Right lobe of liver (tissue), 6 donors: ENCODE results near the gene UBLCP1. TPM values are rescaled to one million over a fixed set of nuclear protein-coding genes. Genes with fewer than 3 reads are reported as not detected.
A peak's percentile ranks its signal among the peaks of the same experiment; 100 is the strongest.

Source experiments
- ATAC-seq, 4 donors: fragments of 200-7000 bp; cut with Tn5 transposase; one replicate each; pipeline ENCODE4 v1.9.1; 2020; ENCODE audit warnings: mild to moderate bottlenecking in 4 of 4, moderate library complexity in 4 of 4
- DNase-seq, 3 donors: peaks; one replicate each; pipeline ENCODE4 v3.0.0-alpha.2; 2020
- H3K27ac ChIP-seq, 3 donors: fragments of 200-600 bp; one replicate each; pipeline ENCODE4 v1.8.0; 2022
- H3K27me3 ChIP-seq, 2 donors: fragments of 200-600 bp; one replicate each; pipeline ENCODE4 v1.8.0; 2022
- H3K36me3 ChIP-seq, 4 donors: fragments of 200-600 bp; sonication (generic) in 1 of 4; one replicate each; pipeline versions ENCODE4 v1.5.1 to v1.8.0; 2017 to 2022; ENCODE audit warnings: control low read depth in 1 of 4
- H3K4me1 ChIP-seq, 4 donors: fragments of 200-600 bp; sonication (generic) in 1 of 4; one replicate each; pipeline versions ENCODE4 v1.5.1 to v1.8.0; 2017 to 2022; ENCODE audit warnings: control low read depth in 1 of 4
- H3K4me3 ChIP-seq, 3 donors: fragments of 200-600 bp; one replicate each; pipeline ENCODE4 v1.8.0; 2022
- H3K9me3 ChIP-seq, 4 donors: fragments of 200-600 bp; sonication (generic) in 1 of 4; one replicate each; pipeline versions ENCODE4 v1.5.1 to v1.8.0; 2017 to 2022; ENCODE audit warnings: control low read depth in 1 of 4
- CTCF ChIP-seq, 4 donors: fragments of 200-600 bp in 3 of 4; fragments of 450-650 bp in 1 of 4; IDR thresholded peaks; one replicate each; pipeline versions ENCODE4 v1.5.1 to v1.8.0; 2016 to 2022; ENCODE audit warnings: antibody characterized with exemption in 4 of 4, mild to moderate bottlenecking in 2 of 4
- POLR2A ChIP-seq: fragments of 450-650 bp; IDR thresholded peaks from one replicate; pipeline ENCODE4 v1.6.1; 2017; ENCODE audit warnings: antibody characterized with exemption, mild to moderate bottlenecking
- WGBS: methylation state at CpG from one replicate; pipeline ENCODE4 v1.1.6; 2018; ENCODE audit warnings: low coverage, low lambda C conversion rate; ENCODE audit not compliant: insufficient coverage; ENCODE audit errors: missing lambda C conversion rate; 5-methylcytosine and 5-hydroxymethylcytosine counted together
- intact Hi-C, 2 donors: fragments of 100-400 bp; cut with DNase I; formaldehyde crosslinking; loops; one replicate each; pipeline versions ENCODE4 v1.11.2 to v1.14.1; 2022
- total RNA-seq, 6 experiments: library from RNA; depleted of rRNA in 2 of 6; stranded (reverse); fragments of >200 nt in 2 of 6; fragmentation: NEBNext Ultra II Directional in 3 of 6; extraction: Animal tissue kit (Norgen Biotek cat#: 25700) in 3 of 6; gene quantifications; one replicate each; pipeline versions ENCODE4 v1.1.0 to v1.2.4, GENCODE V29; 2016 to 2023
- donor health status: DM: no; HTN: yes; CAD: no.
- donor health status: DM: no; HTN: no; CAD: no.
- donor health status: DM: no; HTN: no; CAD: no.
- donor health status: DM: no; HTN: yes; CAD: no.
- donor health status: DM: no; HTN: yes; CAD: no.

The UBLCP1 gene
- total RNA-seq, 6 experiments from 2014 or later: 5.5 to 13.8 (median 8.1) TPM

GRCh38 chr5:159324986-159325385 lies 61.9 kb downstream of the UBLCP1 start:
- Histone ChIP-seq H3K36me3 (no peaks in the 10 kb centered on the region), H3K4me1 (no peaks in the 10 kb centered on the region), H3K9me3 (no peaks in the 10 kb centered on the region), H3K4me3 (no peak overlapping the region), H3K27me3 (no peaks in the 10 kb centered on the region), H3K27ac (no peak overlapping the region)
- 61% methylated on average over 4 of the region's 4 CpGs for WGBS
- ATAC-seq: no peak
- intact Hi-C loops: no loop called here
- no peak for DNase-seq
- no peak for TF ChIP-seq CTCF (IDR thresholded peaks at IDR 0.05)
- no peak for TF ChIP-seq POLR2A

- ATAC-seq (no peak), DNase-seq (no peak)
- TF ChIP-seq POLR2A: no peak
- TF ChIP-seq CTCF (IDR thresholded peaks at IDR 0.05): no peak
- no peak within 1 kb of the TSS for H3K27ac ChIP-seq
- H3K27me3 ChIP-seq: no peaks in the 10 kb centered on the region
- H3K4me1 ChIP-seq: peaks cover 0 to 7% (median 0%) of the 10 kb centered on the region in 4 donors
- WGBS: 28% methylated on average over 4 of the region's 4 CpGs
- H3K4me3 ChIP-seq: peak within 1 kb of the TSS in 1 of 3 donors; percentile 35
- H3K9me3 ChIP-seq: no peaks in the 10 kb centered on the region
- intact Hi-C loops: no loop called here
- no peaks in the 10 kb centered on the region for H3K36me3 ChIP-seq
These were observed 67.2 kb downstream of the UBLCP1 start, which contains the start of gene IL12B for GRCh38 chr5:159330131-159330800. Gene IL12B (minus strand): TSS chr5:159330487. CDS start chr5:159326782, 3,705 bp downstream.

- intact Hi-C loops: no loop called here
- H3K27ac ChIP-seq: no peak overlapping the region
- peaks cover 0 to 7% (median 0%) of the 10 kb centered on the region in 4 donors for H3K4me1 ChIP-seq
- DNase-seq (peak; percentile 57 to 74 (median 59)), ATAC-seq (peak; percentile 75 to 90 (median 84))
- H3K9me3 ChIP-seq: no peaks in the 10 kb centered on the region
- TF ChIP-seq CTCF (IDR thresholded peaks at IDR 0.05) (peak; percentile 45 to 54 (median 47)), POLR2A (no peak)
- H3K27me3 ChIP-seq: no peaks in the 10 kb centered on the region
- peak overlapping the region in 1 of 3 donors; percentile 35 for H3K4me3 ChIP-seq
- WGBS: 23% methylated on average over 10 of the region's 50 CpGs
- H3K36me3 ChIP-seq: no peaks in the 10 kb centered on the region
These were observed 68.2 kb downstream of the UBLCP1 start for GRCh38 chr5:159331093-159331973.

GRCh38 chr5:159332800-159333544 lies 69.9 kb downstream of the UBLCP1 start:
- H3K27ac ChIP-seq: no peak overlapping the region
- no peaks in the 10 kb centered on the region for H3K9me3 ChIP-seq
- ATAC-seq (no peak), DNase-seq (no peak)
- no peaks in the 10 kb centered on the region for H3K27me3 ChIP-seq
- intact Hi-C loops: no loop called here
- TF ChIP-seq CTCF (IDR thresholded peaks at IDR 0.05): no peak
- TF ChIP-seq POLR2A: no peak
- no peak overlapping the region for H3K4me3 ChIP-seq
- no peaks in the 10 kb centered on the region for H3K36me3 ChIP-seq
- peaks cover 0 to 7% (median 0%) of the 10 kb centered on the region in 4 donors for H3K4me1 ChIP-seq
- 64% methylated on average over 5 of the region's 6 CpGs for WGBS
